ENCODE measurements around the gene CCDC157. TPM values are rescaled to one million over a fixed set of nuclear protein-coding genes. Genes with fewer than 3 reads are reported as not detected.

The CCDC157 gene
- total RNA-seq, 1 experiment from 2014 or later = 3.5 TPM

- ChIA-PET CTCF (no interaction called here), POLR2A (ENCODE audit: unreplicated experiment) (interaction anchor here (0.6 kb wide), 1 partner anchor 102 kb away, joined by 3 read pairs; no protein-coding TSS in a partner anchor)
- H3K9me3 ChIP-seq (ENCODE audit: low read length) = no peaks in the 10 kb centered on the region
- H3K27me3 ChIP-seq (ENCODE audit: low read length) = no peaks in the 10 kb centered on the region
- BruUV-seq (replicated peaks) = no TSS peak
- H3K4me3 ChIP-seq (ENCODE audit: low read length) = no peak overlapping the region
- TF ChIP-seq CTCF (conservative IDR thresholded peaks at IDR 0.05; ENCODE audit: low read depth, low read length) (no peak), EZH2phosphoT487 (IDR thresholded peaks at IDR 0.05; ENCODE audit: borderline replicate concordance, low read length) (no peak)
- H3K27ac ChIP-seq (ENCODE audit: low read length) = peak overlapping the region; percentile 91
- peak; percentile 69 for ATAC-seq
- H2AFZ ChIP-seq (ENCODE audit: low read length) = no peak overlapping the region
- peak; percentile 77 for DNase-seq
- H3K36me3 ChIP-seq (ENCODE audit: low read depth, low read length) = no peaks in the 10 kb centered on the region
- H3F3A ChIP-seq (ENCODE audit: low read length, unreplicated experiment) = no peaks in the 10 kb centered on the region
- H3K79me2 ChIP-seq (ENCODE audit: low read length) = peaks cover 72% of the 10 kb centered on the region
- no peaks in the 10 kb centered on the region for H3K9me2 ChIP-seq (replicated peaks; ENCODE audit: low read length)
- peak overlapping the region; percentile 54; the same call in 1 of the 2 replicates for H3K9ac ChIP-seq (ENCODE audit: low read length)
- intact Hi-C loops (cut with micrococcal nuclease) = no loop called here
- peak overlapping the region; percentile 76 for H3K4me2 ChIP-seq (ENCODE audit: low read length)
- H3K4me1 ChIP-seq (ENCODE audit: insufficient read depth, low read length) = peaks cover 57% of the 10 kb centered on the region
- H4K20me1 ChIP-seq (ENCODE audit: low read length) = no peaks in the 10 kb centered on the region
These were observed 44.8 kb upstream of the CCDC157 start for GRCh38 chr22:30312053-30312452.

- DNase-seq = peak; percentile 49
- peak overlapping the region; percentile 35 for H3K27ac ChIP-seq (ENCODE audit: low read length)
- ChIA-PET CTCF (no interaction called here), POLR2A (ENCODE audit: unreplicated experiment) (interaction anchor here (0.7 kb wide), 1 partner anchor 986 kb away, joined by 31 read pairs; no protein-coding TSS in a partner anchor)
- no peaks in the 10 kb centered on the region for H4K20me1 ChIP-seq (ENCODE audit: low read length)
- no TSS peak for BruUV-seq (replicated peaks)
- no peak overlapping the region for H3K4me2 ChIP-seq (ENCODE audit: low read length)
- H3K9ac ChIP-seq (ENCODE audit: low read length) = no peak overlapping the region
- H3K9me3 ChIP-seq (ENCODE audit: low read length) = no peaks in the 10 kb centered on the region
- peaks cover 59% of the 10 kb centered on the region for H3K79me2 ChIP-seq (ENCODE audit: low read length)
- no peak; the same call in 1 of the 2 replicates for ATAC-seq
- no peaks in the 10 kb centered on the region for H3K36me3 ChIP-seq (ENCODE audit: low read depth, low read length)
- H3F3A ChIP-seq (ENCODE audit: low read length, unreplicated experiment) = no peaks in the 10 kb centered on the region
- peaks cover 45% of the 10 kb centered on the region for H3K4me1 ChIP-seq (ENCODE audit: insufficient read depth, low read length)
- H3K9me2 ChIP-seq (replicated peaks; ENCODE audit: low read length) = no peaks in the 10 kb centered on the region
- TF ChIP-seq CTCF (conservative IDR thresholded peaks at IDR 0.05; ENCODE audit: low read depth, low read length) (no peak), EZH2phosphoT487 (IDR thresholded peaks at IDR 0.05; ENCODE audit: borderline replicate concordance, low read length) (no peak), EZH2 (IDR thresholded peaks at IDR 0.05; ENCODE audit: low read length, unreplicated experiment) (no peak)
- no peaks in the 10 kb centered on the region for H3K27me3 ChIP-seq (ENCODE audit: low read length)
- H3K4me3 ChIP-seq (ENCODE audit: low read length) = no peak overlapping the region
- intact Hi-C loops (cut with micrococcal nuclease) = no loop called here
- H2AFZ ChIP-seq (ENCODE audit: low read length) = no peak overlapping the region
These were observed 43.1 kb upstream of the CCDC157 start for GRCh38 chr22:30313527-30314363.

- Histone ChIP-seq H3K79me2 (ENCODE audit: low read length) (peaks cover 60% of the 10 kb centered on the region), H3K4me3 (ENCODE audit: low read length) (no peak overlapping the region), H3K4me1 (ENCODE audit: insufficient read depth, low read length) (peaks cover 45% of the 10 kb centered on the region), H3K9me2 (replicated peaks; ENCODE audit: low read length) (no peaks in the 10 kb centered on the region), H3K9me3 (ENCODE audit: low read length) (no peaks in the 10 kb centered on the region), H3K9ac (ENCODE audit: low read length) (no peak overlapping the region), H3K36me3 (ENCODE audit: low read depth, low read length) (no peaks in the 10 kb centered on the region), H3K27me3 (ENCODE audit: low read length) (no peaks in the 10 kb centered on the region), H3K27ac (ENCODE audit: low read length) (no peak overlapping the region), H4K20me1 (ENCODE audit: low read length) (no peaks in the 10 kb centered on the region), H3F3A (ENCODE audit: low read length, unreplicated experiment) (no peaks in the 10 kb centered on the region), H3K4me2 (ENCODE audit: low read length) (no peak overlapping the region), H2AFZ (ENCODE audit: low read length) (no peak overlapping the region)
- no TSS peak for BruUV-seq (replicated peaks)
- CTCF ChIA-PET = no interaction called here
- DNase-seq = no peak
- no peak for ATAC-seq
- intact Hi-C loops (cut with micrococcal nuclease) = no loop called here
- POLR2A ChIA-PET (ENCODE audit: unreplicated experiment) = no interaction called here
- TF ChIP-seq CTCF (conservative IDR thresholded peaks at IDR 0.05; ENCODE audit: low read depth, low read length) (no peak), EZH2 (IDR thresholded peaks at IDR 0.05; ENCODE audit: low read length, unreplicated experiment) (no peak), EZH2phosphoT487 (IDR thresholded peaks at IDR 0.05; ENCODE audit: borderline replicate concordance, low read length) (no peak)
These were observed 41.9 kb upstream of the CCDC157 start for GRCh38 chr22:30314915-30315314.

Data from PC-3 (cell line).